A549 treated with CpdA at 1 μM for 4 hours (cell line): ENCODE results near the gene RARRES1. TPM values are rescaled to one million over a fixed set of nuclear protein-coding genes. Genes with fewer than 3 reads are reported as not detected.

Source experiments
- total RNA-seq: library from RNA; stranded (reverse); fragments of 200-300 nt; extraction: Qiagen RNA extraction; gene quantifications from 5 replicates; pipeline ENCODE4 v1.2.3, GENCODE V29; 2022; ENCODE audit warnings: low read depth

RARRES1 gene
- 7.2 to 11.1 TPM (median 9.1 TPM) in 5 replicates for total RNA-seq

GRCh38 chr3:158731938-158732855, at the start of gene RARRES1:
TSS of gene RARRES1 (minus strand) at chr3:158732457. CDS start at chr3:158732415, 42 bp downstream.

GRCh38 chr3:158672215-158673176, 59.8 kb downstream of the RARRES1 start, which contains the start of gene LXN:
TSS of gene LXN (minus strand) at chr3:158672648. CDS start at chr3:158672478, 170 bp downstream.

Other genes starting within 250 kb of the RARRES1 start
- 20.6 to 27.3 TPM (median 24.1 TPM) in 5 replicates for gene MLF1, start 161.3 kb downstream of the RARRES1 start, total RNA-seq
- 40.0 to 74.3 TPM (median 44.1 TPM) in 5 replicates for gene GFM1, start 87.9 kb downstream of the RARRES1 start, total RNA-seq
- gene LXN, start 59.8 kb downstream of the RARRES1 start, total RNA-seq = 64.5 to 96.3 TPM (median 73.2 TPM) in 5 replicates
- gene MFSD1, start 69.6 kb upstream of the RARRES1 start, total RNA-seq = 42.6 to 56.1 TPM (median 51.1 TPM) in 5 replicates